A673 (cell line): Measurements from ENCODE around the gene AGMAT.
"Not testable (repeated sequence)": the region's sequence is repeated elsewhere in the genome, so short reads cannot be mapped to it uniquely, and the experiment has no call there.

Source experiments
- EZH2 ChIP-seq: fragments of 200-600 bp; sonication (generic); IDR thresholded peaks from 2 replicates; pipeline ENCODE4 v1.6.1; 2017; ENCODE audit warnings: borderline replicate concordance, low read depth, mild to moderate bottlenecking, mixed read lengths, antibody characterized with exemption, low read length; ENCODE audit not compliant: poor library complexity, severe bottlenecking
- TF ChIP-seq, protein P1 (sequence below): fragments of 300-800, 200-600 bp; sonication (generic); conservative IDR thresholded peaks from 2 replicates; pipeline ENCODE4 v1.5.1; 2017; ENCODE audit warnings: low read depth, mild to moderate bottlenecking, antibody characterized with exemption, low read length, moderate library complexity, mixed read lengths

DNA sequence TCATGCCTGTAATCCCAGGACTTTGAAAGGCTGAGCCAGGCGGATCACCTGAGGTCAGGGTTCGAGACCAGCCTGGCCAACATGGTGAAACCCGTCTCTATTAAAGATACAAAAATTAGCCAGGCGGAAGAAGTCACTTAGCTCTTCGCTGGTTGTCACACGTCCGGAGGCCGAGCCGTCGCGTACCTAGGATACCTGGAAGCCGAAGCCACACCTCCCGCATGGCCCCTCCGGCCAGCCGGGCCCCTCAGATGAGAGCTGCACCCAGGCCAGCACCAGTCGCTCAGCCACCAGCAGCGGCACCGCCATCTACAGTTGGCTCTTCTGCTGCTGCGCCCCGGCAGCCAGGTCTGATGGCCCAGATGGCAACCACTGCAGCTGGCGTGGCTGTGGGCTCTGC, 19.5 kb upstream of the AGMAT start:
- TF ChIP-seq, protein P1, sequence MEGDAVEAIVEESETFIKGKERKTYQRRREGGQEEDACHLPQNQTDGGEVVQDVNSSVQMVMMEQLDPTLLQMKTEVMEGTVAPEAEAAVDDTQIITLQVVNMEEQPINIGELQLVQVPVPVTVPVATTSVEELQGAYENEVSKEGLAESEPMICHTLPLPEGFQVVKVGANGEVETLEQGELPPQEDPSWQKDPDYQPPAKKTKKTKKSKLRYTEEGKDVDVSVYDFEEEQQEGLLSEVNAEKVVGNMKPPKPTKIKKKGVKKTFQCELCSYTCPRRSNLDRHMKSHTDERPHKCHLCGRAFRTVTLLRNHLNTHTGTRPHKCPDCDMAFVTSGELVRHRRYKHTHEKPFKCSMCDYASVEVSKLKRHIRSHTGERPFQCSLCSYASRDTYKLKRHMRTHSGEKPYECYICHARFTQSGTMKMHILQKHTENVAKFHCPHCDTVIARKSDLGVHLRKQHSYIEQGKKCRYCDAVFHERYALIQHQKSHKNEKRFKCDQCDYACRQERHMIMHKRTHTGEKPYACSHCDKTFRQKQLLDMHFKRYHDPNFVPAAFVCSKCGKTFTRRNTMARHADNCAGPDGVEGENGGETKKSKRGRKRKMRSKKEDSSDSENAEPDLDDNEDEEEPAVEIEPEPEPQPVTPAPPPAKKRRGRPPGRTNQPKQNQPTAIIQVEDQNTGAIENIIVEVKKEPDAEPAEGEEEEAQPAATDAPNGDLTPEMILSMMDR: not testable (repeated sequence)
- not testable (repeated sequence) for TF ChIP-seq EZH2
